ENCODE results near the gene PAQR7.
"Not testable (repeated sequence)": the region's sequence is repeated elsewhere in the genome, so short reads cannot be mapped to it uniquely, and the experiment has no call there.

The PAQR7 gene

DNA sequence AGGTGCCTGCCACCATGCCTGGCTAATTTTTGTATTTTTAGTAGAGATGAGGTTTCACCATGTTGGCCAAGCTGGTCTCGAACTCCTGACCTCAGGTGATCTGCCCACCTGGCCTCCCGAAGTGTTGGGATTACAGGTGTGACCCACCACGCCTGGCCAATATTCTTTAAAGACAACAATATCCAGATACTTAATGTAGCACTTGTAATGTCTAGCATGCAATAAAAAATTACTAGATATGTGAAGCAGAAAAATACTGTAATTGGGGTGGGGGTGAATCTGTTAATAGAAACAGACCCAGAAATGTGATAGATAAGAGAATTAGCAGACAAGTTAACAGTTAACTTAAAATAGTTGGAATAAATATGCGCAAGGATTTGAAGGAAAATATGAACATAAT is 35.7 kb downstream of the PAQR7 start:
- not testable (repeated sequence) for DNase-seq

DNA sequence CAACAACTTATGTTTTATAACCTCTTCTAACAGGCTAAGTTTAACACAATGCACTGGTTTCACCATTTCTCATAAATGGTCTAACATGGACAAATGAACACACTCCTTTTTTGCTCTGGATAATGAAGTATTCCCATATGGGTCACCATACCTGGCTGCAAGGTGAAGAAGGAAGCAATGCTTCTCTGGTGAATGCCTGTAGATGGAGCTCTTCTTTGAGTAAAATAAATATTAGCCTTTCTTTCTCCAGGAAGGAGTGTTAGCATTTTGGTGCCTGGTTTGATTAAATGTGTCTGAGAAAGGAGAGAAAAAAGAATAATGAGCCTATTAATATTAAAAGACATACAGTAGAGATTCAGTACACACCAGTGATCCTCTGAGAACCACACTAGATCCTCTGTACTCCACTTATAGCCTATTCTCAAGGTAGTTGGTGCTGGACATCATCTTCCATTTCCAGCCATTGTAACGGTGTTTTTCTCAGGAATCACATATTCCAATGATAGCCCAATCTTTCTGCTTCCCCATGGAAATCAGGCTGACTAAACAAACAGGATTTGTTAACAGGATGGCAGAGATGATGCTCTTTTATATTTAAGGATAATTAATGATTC is 38.1 kb downstream of the PAQR7 start:
- DNase-seq = no peak

DNA sequence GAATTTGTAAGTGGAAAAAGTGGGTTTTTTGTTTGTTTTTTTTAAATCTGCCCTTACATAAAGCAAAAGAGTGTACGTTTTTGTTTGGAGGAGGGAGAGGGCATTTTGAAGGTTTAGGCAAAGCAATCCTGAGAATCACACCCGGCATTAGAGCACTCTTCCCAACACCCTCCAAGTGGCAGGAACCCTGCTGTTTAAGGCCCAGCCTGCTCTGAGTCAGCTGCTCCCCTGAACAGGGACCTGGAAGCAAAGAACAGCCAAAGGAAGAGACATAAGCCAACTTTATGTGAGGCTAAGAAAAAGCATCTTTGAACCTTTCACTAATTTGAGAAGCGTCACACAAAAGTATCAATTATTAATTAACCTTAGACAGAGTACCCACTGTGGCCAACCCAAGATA is 38.8 kb downstream of the PAQR7 start:
- no peak for DNase-seq

DNA sequence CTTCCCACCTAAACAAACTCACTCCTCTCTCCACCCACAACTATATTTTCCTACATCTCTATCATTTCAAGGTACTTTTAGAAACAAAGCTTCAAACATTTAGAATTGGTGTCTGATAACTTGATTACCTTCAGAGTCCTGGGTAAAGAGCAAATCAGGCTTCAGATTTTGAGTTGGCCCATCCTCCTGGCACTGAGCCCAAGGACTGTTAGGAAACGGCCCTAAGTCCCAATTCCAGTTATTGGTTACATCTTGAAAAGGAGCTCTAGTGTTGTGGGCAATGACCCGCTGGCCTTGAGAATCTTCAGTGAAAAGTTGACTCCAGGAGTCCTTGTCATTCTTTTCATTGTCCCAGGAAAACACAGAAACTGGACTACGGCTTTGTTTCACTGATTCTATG is 40.6 kb downstream of the PAQR7 start:
- DNase-seq = no peak

DNA sequence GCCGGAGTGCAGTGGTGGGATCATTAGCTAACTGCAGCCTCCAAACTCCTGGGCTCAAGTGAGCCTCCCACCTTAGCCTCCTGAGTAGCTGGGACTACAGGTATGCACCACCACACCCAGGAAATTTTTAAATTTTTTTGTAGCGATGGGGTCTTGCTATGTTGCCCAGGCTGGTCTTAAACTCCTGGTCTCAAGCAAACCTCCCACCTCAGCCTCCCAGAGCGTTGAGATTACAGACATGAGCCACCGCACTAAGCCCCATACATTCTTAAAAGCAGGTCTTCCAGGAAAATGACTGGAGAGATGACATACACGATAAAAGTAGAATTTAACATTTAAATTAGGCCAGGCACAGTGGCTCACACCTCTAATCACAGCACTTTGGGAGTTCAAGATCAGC is 42.4 kb downstream of the PAQR7 start:
- DNase-seq = no peak

DNA sequence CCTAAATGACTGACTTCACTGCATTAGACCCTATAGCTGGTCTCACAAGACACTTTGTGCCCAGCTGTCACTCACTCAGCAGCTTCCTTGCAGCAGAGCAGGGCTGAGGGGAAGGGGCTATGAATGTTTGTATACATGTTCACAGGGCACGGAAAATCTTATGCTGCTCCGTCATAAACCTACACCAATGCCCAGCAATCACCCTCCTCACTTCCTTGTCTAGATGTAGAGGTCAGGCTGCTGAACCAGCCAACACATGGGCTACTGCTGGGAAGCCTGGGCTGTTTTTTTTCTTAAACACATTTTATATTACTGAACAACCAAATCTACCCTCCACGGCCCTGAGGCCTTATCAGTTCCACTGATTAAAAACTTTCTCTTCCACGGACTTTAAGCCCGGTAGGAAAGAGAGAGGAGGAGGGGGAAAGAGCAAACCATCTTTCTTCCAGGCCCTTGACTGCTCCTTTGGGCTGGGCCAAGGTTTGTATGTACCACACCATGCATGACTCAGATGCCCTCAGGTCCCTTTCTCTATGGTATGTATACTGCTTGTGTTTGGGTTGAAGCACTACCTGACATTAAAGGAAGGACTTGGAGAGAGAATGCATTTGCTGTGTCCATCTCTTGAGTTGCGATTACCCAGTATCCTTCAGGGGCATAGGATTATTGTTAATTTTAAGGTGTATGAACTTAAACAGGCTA is 43.0 kb downstream of the PAQR7 start:
- DNase-seq = no peak

DNA sequence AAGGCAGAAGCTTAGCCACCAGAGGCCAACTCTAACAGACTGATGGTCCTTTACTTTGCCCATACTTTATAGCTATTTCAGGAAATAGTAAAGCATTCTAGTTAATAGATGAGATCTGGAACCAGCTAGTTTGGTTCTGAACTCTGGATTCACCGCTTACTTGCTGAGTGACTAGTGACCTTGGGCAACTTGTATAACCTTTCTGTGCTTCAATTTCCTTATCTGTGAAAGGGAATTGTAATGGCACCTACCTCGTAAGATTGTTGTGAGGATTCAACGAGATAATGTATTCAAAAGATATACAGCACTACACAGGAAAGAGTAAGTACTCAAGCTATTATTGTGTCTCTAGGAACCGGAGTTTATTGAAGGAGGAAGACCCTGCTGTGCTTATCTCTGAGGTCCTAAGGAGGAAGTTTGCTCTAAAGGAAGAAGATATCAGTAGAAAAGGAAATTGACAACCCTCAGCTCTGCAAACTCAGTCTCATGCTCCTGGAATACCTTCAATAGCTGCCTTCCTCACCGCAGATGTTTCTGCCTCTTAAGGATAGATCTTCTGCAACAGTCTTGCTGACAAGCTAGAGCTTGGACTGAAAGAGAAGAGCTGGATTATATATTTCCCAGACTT is 43.8 kb downstream of the PAQR7 start:
- DNase-seq = no peak

DNA sequence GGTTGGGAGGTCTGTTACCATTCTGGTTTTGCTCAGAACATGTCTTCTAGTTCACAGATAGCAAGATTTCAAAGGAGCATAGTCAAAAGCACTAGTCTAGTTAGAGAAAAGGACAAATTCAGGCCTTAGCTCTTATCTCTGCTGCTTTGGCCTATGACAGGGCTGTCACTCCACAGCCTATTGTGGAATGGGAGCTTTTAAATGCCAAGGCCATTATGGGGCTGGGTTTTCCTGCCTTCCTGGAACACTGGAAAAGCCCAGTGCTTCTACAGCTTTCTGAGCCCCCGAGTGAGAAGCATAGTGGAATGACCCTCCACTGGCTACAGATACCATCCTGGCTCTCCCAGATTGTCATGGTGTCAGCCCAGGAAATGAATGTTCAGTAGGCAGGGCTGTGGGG is 46.5 kb downstream of the PAQR7 start:
- DNase-seq = no peak

DNA sequence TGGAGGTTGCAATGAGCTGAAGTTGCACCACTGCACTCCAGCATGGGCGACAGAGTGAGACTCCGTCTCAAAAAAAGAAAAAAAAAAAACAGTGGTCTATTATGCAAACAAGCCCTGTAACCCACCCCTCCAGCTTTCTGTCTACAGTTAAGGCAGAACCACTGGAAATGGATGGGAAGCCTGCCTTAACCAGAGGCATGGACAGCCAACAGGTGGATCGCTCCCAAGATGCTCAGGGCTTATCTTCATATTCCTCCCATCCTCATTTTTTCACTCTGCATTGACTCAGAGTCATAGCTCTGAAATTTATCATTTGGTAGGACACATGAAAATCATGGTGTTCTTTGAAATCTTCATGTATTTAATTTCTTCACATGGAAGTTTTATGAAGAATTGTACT is 47.0 kb downstream of the PAQR7 start:
- DNase-seq = no peak

DNA sequence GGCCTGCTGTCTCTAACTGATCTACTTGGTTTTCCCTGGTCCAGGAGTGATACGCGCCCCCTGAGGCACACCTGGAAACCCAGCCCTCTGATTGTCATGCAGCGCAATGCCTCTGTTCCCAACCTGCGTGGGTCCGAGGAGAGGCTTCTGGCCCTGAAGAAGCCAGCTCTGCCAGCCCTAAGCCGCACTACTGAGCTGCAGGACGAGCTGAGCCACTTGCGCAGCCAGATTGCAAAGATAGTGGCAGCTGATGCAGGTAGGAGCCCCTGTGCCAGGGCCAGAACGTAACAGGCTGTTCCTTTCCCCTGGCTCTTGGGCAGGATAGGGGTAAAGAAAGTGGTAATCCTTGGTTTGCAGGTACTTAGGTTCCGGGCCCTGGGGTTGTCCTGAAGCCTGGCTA is 48.9 kb downstream of the PAQR7 start:
- DNase-seq = no peak

DNA sequence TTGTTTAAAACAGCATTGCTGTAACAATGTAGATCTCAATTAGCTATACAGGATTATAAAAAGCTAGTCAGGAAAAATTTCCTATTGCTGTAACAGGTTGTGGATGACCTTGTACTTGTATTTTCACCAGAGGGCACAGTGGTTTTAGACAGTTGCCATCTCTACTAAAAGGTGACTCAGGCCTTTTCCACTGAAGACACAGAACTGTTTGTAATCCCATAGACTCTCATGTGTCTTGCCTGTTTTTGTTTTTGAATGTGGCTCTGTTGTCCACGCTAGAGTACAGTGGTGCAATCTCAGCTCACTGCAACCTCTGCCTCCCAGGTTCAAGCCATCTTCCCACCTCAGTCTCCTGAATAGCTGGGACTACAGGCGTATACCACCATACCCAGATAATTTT is 49.9 kb downstream of the PAQR7 start:
- DNase-seq = no peak

DNA sequence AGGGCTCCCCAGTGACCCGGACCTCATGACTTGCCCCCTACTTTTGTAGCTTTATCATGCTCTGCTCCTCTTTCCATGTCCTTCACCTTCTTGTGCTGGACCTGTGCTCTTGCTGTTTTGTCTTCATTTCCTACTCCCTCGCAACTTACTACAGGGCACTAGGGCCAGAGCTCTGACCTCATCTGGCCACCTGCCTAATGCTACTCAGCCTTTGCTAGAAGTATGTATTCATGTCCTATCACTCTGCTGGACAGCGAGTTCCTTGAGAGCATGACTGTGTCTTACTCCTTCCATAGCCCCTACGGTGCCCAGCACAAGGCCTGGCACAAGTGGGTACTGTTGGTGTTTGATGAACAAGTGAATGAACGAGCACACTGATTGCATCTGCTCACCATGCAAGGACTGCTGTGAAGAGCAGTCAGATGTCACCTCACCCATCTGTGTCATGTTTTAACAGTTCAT is 53.8 kb downstream of the PAQR7 start:
- DNase-seq = no peak

DNA sequence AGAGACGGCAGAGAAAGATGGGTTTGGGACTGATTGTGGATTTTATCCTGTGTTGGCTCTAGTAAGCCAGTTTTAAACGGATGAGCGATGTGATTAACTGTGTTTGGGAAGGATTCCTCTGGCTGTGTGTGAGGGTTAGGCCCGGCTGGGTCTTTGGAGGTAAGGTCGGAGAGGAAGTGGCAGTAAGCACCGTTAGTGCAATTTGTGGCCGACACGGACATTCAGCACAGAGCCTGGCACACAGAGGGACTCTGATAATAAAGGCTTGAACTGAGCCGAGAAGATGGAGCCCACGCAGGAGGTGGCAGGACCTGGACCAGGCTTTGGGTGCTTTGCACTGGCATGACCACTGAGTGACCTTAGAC is 54.4 kb downstream of the PAQR7 start:
- DNase-seq = no peak

DNA sequence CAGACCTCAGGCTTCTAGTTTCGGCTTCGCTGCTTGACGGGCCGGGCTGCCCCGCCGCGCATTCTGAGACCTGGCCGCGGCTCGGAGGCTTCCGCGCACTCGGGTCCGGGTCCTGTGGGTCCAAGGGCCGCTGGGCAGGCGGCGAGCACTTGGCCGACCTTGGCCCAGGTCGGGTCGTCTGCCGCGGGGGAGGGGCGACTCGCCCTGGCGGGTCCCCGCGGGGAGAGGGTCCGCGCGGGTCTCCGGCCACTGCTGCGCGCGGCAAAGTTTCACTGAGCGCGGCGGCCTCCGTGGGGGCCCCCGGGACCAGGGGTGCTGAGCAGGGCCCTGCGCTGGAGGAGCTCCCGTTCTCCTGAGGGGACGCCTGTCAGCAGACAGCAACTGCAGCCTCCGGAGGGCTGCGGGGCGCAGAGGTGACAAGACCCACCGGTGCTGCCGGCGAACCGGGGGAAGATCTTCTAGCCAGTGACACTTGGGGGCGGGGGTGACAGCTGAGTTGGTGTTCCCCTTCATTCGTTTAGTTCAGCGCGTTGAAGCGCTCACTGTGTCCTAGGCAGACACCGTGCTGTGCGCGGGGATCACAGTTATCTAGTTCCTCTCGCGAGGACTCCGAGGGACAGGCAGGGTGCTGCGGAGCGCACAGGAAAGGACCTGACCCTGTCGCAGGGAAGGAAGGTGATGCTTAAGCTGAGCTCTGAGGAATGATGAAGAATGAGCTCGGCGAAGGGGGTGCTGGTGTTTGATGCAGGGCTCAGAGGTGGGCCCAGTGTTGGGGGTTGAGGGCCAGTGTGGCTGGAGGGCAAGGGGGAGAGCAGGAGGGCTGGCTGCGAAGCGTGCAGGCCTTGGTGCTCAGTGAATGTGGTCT is 55.0 kb downstream of the PAQR7 start:
- peak; percentile 81 for DNase-seq

DNA sequence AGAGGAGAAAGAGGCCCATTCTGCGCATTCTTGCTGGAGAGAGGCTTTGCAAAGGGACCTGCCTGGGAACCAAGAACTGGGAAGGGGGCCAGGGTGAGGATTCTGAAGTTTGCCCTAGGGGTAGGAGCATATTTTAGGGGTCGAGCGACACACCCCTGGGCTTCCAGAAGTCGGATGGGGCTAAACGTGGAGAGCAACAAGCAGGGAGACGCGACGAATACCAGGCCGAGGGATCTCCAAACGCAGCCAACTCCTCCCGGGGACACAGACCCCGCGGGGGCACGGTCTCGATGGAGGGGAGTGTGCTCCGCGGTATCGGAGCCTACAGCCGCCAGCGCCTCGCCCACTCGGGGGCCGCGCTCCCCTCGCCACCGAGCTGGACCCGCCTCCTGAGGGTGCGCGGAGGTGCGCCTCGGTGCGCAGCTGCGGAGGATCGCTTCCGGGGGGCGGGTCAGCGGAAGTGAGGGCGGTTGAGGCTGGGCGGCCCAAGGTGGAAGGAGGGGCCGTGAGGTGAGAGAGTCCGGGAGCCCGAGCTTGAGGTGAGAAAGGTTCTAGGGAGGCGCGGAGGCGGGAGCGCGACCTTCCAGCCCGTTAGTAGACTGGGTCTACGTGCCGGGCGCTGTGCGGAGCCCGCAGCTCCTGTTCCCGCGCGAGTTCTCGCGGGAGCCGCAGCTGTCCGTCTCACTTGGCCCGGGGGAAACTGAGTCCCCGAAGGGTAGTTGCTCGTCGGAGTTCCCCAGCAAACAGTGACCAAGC is 55.8 kb downstream of the PAQR7 start, which contains the start of gene MTFR1L:
Gene MTFR1L, plus strand, starts transcription at position 464 of the 756 bp plus-strand sequence. CDS start 3,151 bp downstream, outside the sequence.
- peak; percentile 93 for DNase-seq

DNA sequence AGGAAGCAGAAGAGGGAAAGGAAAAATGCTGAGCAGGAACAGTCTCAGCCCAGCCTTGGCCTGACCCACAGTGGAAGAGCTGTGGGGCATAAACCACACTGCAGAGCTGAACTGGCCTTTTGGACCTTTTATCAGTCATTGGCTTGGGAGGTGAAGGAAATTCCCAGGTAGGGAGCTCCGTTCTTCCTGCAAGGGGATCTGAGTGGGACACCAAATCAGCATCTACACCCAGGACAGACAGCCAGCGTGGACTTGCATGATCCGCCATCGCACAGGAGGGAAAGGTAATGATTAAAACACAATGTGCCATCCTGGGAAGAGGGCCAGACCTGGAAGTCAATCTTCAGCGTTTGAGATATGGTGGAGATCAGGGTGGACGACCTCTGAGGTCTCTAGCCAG is 56.9 kb downstream of the PAQR7 start:
- no peak for DNase-seq

DNA sequence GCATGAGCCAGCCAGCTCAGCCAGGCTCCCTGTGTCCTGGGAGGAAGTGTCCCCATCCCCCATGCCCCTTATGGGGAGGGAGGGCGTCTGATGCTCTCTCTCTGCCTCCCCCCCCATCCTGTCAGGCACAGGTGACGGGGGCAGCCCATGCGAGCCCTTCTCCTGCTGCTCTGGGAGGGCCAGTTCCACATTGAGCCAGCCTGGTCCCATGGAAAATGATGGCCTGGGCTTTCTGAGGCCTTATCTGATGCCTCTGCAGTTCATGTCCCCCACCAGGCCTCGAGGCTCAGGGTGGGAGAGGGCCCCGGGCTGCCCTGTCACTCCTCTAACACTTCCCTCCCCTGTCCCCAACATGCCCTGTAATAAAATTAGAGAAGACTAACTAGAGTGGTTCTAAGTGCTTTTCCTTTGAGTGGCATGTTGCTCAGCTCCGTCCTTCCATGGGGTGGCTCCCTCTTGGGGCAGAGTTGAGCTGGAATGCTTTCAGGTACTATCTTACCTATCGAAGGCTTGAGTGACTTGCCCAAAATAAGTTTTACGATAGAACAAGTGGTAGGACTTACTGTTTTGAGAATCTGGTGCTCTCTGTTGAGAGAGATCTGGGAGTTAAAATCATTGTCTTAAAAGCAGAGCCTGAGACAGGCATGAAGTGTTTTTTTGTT is 57.5 kb downstream of the PAQR7 start:
- no peak for DNase-seq

DNA sequence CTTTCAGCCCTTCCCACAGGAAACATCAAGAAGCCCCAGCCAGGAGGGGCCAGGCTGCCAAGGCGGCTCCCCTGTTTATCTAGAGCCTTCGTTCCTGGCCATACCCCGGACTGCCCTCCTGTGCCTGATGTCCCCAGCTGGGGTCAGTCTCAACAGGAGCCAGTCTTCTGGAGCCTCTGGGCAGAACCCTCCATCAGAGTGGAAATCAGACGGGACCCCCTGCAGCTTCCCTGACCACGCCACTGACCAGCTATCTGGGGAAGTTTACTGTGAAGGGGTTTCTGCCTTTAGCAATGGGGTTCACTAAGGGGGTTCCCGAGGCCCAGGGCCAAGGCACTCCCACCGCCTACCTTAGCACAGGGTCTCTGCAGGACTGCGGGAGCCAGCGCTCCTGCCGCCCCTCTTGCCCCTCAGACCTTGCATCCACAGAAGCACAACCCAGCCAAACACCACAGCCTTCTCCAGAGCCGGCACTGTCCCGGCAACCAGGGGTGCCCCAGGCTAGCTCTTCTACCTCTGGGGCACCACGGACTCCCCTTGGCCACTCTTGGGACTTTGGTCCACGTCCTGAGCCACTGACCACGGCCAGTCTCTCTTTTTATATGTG is 59.3 kb downstream of the PAQR7 start:
- no peak for DNase-seq

DNA sequence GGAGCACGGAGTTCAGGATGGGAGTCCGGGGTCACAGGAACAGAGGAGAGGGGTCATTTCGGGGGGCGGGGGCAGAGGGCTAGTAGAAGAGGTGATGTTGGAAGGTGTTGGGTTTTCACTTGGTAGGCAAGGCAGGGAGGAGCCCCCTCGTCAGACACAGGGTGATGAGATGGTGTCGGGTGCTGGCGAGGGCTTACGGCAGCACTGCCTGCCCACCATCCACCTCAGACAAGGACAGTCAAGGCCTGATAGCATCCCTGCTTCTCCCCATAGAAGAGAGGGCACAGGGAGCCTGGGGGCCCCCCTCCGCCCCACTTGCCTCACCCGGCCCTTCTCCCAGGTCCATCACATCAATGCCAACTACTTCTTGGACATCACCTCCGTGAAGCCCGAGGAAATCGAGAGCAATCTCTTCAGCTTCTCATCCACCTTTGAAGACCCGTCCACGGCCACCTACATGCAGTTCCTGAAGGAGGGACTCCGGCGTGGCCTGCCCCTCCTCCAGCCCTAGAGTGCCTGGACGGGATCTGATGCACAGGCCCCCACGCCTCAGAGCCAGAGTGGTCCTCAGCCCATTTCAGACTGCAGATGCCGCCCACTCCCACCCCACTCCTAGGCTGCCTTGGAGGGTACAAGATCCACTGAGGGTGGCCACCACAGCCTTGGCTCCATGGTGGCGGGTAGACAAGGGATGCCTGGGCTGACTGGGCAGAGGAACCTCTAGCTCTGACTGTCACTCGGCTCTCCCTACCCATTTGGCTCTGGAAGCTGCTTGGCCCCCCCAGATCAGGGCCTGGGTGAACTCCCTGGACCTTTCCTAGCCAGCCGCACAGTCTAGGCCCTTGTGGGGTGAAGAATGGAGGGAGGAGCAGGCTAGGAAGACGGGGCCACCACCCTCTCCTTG is 60.0 kb downstream of the PAQR7 start:
- no peak for DNase-seq

DNA sequence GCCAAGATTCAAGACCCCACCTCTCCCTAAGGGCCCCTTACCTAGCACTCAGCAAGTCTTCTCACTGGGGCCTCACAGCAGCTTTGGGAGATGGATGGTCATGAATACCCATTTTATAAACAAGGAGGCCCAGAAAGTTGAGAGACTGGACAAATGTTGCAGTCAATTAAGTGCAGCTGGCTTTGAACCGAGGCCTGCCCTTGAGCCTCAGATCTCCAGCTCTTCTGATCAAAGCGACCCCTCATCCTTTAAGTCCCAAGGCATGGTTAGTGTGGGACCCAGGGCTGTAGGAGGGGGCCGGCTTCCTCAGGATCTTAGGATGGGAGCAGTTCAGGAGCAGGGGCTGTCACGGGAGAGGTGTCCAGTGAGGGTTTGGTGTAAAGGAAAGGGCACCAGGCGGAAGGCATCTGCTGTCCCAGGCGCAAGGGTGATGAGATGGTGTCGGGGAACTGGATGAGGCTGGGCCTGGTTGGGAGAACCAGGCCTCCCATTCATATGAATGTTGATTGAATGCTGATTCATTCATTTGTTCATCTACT is 60.9 kb downstream of the PAQR7 start:
- DNase-seq = no peak

Measured in CD4-positive, alpha-beta T cell treated with Interleukin-21 for 1 hour (primary cell).